Uterus (tissue), 4 donors: ENCODE data around the gene ADARB1. TPM values are rescaled to one million over a fixed set of nuclear protein-coding genes. Genes with fewer than 3 reads are reported as not detected.

ENCODE experiments used
- DNase-seq, 2 donors: peaks; one replicate each; pipeline ENCODE4 v3.0.0-alpha.2; 2019 to 2020
- H3K27ac ChIP-seq, 2 donors: fragments of 200-600 bp; sonication (generic); 1 replicate in 1 of 2; 2 replicates in 1 of 2; pipeline ENCODE4 v1.5.1; 2016 to 2018
- H3K27me3 ChIP-seq, 2 donors: fragments of 200-600 bp; sonication (generic); one replicate each; pipeline ENCODE4 v1.5.1; 2018 to 2019; ENCODE audit warnings: control low read depth in 1 of 2
- H3K36me3 ChIP-seq, 2 donors: fragments of 200-600 bp; sonication (generic); one replicate each; pipeline ENCODE4 v1.5.1; 2019; ENCODE audit warnings: control low read depth in 1 of 2
- H3K4me1 ChIP-seq, 2 donors: fragments of 200-600 bp; sonication (generic); one replicate each; pipeline ENCODE4 v1.5.1; 2018 to 2019; ENCODE audit warnings: control low read depth in 1 of 2
- H3K4me3 ChIP-seq, 2 donors: fragments of 200-600 bp; sonication (generic); 1 replicate in 1 of 2; 2 replicates in 1 of 2; pipeline ENCODE4 v1.5.1; 2018 to 2019; ENCODE audit warnings: mild to moderate bottlenecking in 1 of 2
- H3K9me3 ChIP-seq, 2 donors: fragments of 200-600 bp; sonication (generic); one replicate each; pipeline ENCODE4 v1.5.1; 2019; ENCODE audit warnings: control low read depth in 1 of 2
- CTCF ChIP-seq, 4 experiments: fragments of 200-600 bp in 2 of 4; fragments of 450-650 bp in 2 of 4; sonication (generic) in 2 of 4; IDR thresholded peaks; one replicate each; pipeline ENCODE4 v1.5.1; 2016 to 2019; ENCODE audit warnings: antibody characterized with exemption in 4 of 4, mild to moderate bottlenecking in 2 of 4, moderate library complexity in 1 of 4
- POLR2A ChIP-seq, 2 donors: fragments of 450-650 bp; IDR thresholded peaks; one replicate each; pipeline ENCODE4 v1.6.1; 2016; ENCODE audit warnings: antibody characterized with exemption in 2 of 2, mild to moderate bottlenecking in 1 of 2, moderate library complexity in 1 of 2
- intact Hi-C: fragments of 100-400 bp; cut with DNase I; formaldehyde crosslinking; loops from one replicate; pipeline ENCODE4 v1.15.1; 2023; ENCODE audit warnings: low total_unique reads
- total RNA-seq, 4 donors: library from RNA; depleted of rRNA in 3 of 4; stranded (reverse); fragments of >200 nt in 3 of 4; gene quantifications; one replicate each; pipeline versions ENCODE4 v1.1.0 to v1.2.4, GENCODE V29; 2014 to 2023
- donor health status: DM: yes; HTN: yes; CAD: no.

ADARB1 gene
- total RNA-seq, 4 donors from 2014 or later, result 21.8 to 69.6 (median 43.3) TPM

DNA sequence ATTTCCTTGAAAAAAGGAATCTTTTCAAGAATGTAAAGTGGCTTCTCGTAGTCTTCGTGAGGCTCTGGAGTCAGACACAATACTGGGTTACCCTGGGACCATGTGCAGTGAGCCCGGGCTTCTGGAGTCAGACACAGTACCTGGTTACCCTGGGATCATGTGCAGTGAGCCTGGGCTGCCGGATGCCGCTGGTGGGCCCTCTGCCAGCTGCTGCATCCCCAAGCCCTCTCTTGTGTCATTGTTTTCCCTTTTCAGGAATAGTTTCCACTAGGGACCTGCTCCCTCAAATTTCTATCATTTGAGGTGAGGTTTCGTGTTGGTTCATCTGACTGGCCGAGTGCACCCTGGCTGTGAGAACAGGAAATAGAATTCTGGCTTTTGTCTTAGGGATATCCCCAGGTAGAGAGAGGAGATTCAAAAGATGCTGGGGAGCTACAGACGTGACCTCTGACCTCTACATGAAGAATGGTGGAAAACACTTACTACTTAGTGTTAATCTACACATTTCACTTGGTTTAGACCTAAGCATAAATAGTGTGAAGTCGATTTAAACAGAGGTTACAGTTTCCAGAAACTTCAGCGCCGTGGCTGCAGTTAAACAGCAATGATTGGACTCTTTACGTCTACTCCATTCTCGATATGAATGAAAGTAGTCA lies 10.6 kb downstream of the ADARB1 start:
- intact Hi-C loops, result no loop called here
- no peaks in the 10 kb centered on the region for H3K4me1 ChIP-seq

DNA sequence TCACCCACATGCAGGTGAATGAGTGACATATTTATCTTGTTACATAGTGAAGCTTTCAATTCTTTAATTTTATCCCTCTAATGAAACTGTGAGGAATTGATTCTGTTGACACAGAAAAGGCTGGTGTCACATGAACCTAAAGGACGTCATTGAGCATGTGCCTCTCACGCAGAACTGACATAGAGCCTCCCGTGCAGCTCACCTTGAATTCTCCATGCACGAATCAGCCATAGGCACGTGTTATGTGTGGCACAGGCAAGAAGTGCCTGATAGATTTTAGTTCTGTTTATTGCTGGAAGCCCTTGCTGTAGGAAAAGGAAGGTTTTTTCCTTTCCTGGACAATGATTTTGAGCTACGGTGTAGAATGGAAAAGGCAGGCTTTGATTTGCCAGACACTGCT lies 11.3 kb downstream of the ADARB1 start:
- H3K4me3 ChIP-seq, result no peak overlapping the region
- no peaks in the 10 kb centered on the region for H3K4me1 ChIP-seq
- no peaks in the 10 kb centered on the region for H3K9me3 ChIP-seq
- no peak overlapping the region for H3K27ac ChIP-seq
- no peaks in the 10 kb centered on the region for H3K36me3 ChIP-seq
- DNase-seq, result no peak
- no peaks in the 10 kb centered on the region for H3K27me3 ChIP-seq
- no peak for TF ChIP-seq CTCF (IDR thresholded peaks at IDR 0.05)
- no peak for TF ChIP-seq POLR2A (IDR thresholded peaks at IDR 0.05)
- intact Hi-C loops, result no loop called here

More for the DNA sequence above, 10.6 kb downstream of the ADARB1 start:
- no peak overlapping the region for H3K4me3 ChIP-seq
- no peak overlapping the region for H3K27ac ChIP-seq
- no peaks in the 10 kb centered on the region for H3K27me3 ChIP-seq
- DNase-seq, result no peak
- TF ChIP-seq CTCF (IDR thresholded peaks at IDR 0.05), result no peak
- TF ChIP-seq POLR2A (IDR thresholded peaks at IDR 0.05), result no peak
- H3K36me3 ChIP-seq, result no peaks in the 10 kb centered on the region
- no peaks in the 10 kb centered on the region for H3K9me3 ChIP-seq

DNA sequence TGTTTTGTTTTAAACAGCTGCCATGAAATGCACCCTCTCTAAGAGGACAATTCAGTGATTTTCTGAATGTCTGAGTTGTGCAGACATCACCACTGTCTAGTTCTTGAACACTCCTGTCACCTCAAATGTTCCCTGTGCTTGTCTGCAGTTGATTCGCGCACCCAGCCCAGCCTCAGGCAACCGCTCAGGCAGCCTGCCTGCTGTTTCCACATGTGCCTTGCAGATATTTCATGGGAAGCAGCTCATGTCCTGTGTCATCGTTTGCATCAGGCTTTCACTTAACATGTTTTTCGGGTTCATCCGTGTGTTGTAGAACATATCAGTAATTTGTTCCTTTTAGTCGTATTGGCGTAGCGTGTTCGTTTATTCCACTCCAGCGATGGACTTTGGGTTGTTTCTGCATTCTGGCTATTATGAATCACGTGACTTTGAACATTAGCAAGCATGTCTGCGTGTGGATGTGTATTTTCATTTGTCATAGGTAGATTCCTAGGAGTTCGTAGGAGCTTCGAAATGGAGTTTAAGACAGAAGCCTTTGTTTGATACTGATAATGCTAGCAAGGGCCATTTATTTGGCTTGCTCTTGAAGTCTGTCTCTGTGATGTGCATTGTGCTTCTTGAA lies 12.1 kb downstream of the ADARB1 start:
- H3K4me1 ChIP-seq, result peaks cover 0 to under 1% of the 10 kb centered on the region in 2 donors
- H3K36me3 ChIP-seq, result no peaks in the 10 kb centered on the region
- no peak for TF ChIP-seq CTCF (IDR thresholded peaks at IDR 0.05)
- no peak for TF ChIP-seq POLR2A (IDR thresholded peaks at IDR 0.05)
- H3K4me3 ChIP-seq, result no peak overlapping the region
- no peak overlapping the region for H3K27ac ChIP-seq
- intact Hi-C loops, result no loop called here
- no peaks in the 10 kb centered on the region for H3K9me3 ChIP-seq
- H3K27me3 ChIP-seq, result no peaks in the 10 kb centered on the region
- DNase-seq, result no peak

- Histone ChIP-seq H3K36me3 (no peaks in the 10 kb centered on the region), H3K4me3 (no peak overlapping the region), H3K27ac (no peak overlapping the region), H3K27me3 (no peaks in the 10 kb centered on the region), H3K4me1 (peaks cover 0 to 7% of the 10 kb centered on the region in 2 donors), H3K9me3 (no peaks in the 10 kb centered on the region)
- no peak for DNase-seq
- TF ChIP-seq CTCF (IDR thresholded peaks at IDR 0.05) (no peak), POLR2A (IDR thresholded peaks at IDR 0.05) (no peak)
- intact Hi-C loops, result no loop called here
These were observed 12.8 kb downstream of the ADARB1 start for GRCh38 chr21:45087022-45087823.

DNA sequence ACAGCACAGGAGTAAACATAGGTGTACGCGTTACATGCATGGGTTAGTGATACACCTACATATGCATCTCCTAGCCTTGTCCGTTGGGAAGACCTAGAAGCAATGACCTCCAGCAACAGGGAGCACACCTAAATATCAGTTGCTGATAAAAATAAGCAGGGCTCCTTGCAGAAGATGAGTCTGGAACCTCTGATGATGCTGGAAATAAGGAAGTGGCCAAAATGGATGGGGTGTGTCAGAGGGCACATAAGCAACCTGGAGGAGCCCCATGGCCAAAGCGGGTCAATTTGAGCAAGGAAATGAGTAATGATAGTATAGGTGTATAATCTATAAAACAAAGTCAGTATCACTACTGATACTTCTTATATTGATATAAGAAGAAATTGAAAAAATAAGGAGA lies 13.7 kb downstream of the ADARB1 start:
- no peak for DNase-seq
- Histone ChIP-seq H3K4me3 (no peak overlapping the region), H3K27me3 (no peaks in the 10 kb centered on the region), H3K36me3 (no peaks in the 10 kb centered on the region), H3K4me1 (peaks cover 0 to 7% of the 10 kb centered on the region in 2 donors), H3K9me3 (no peaks in the 10 kb centered on the region), H3K27ac (no peak overlapping the region)
- TF ChIP-seq POLR2A (IDR thresholded peaks at IDR 0.05) (no peak), CTCF (IDR thresholded peaks at IDR 0.05) (no peak)
- intact Hi-C loops, result no loop called here
